ENCODE measurements around the gene FUT3.
A peak's percentile ranks its signal among the peaks of the same experiment; 100 is the strongest.

FUT3 gene

DNA sequence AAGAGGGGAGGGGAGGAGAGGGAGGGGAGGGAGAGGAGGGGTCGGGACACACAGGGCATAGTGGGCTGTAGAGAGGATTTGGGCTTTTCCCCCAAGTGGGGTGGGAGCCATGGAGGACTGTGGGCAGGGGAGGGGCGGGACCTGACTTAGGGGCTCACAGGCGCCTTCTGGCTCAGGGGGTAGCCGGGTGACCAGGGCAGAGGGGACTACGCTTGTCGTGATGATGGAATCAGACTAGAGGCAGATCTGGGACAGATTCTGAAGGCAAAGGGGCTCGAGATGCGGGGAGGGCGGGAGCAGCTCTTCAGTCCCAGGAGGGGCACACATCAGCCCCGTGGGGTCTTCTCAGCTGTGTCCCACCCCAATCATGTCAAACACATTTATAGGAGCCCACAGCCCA lies 38.9 kb upstream of the FUT3 start:
- TF ChIP-seq POLR2AphosphoS5 (IDR thresholded peaks at IDR 0.05; ENCODE audit: low read depth, low read length), result no peak
- TF ChIP-seq TAF1 (IDR thresholded peaks at IDR 0.05; ENCODE audit: borderline replicate concordance, insufficient read depth, low read length), result no peak
- no peak for TF ChIP-seq SIN3A (IDR thresholded peaks at IDR 0.05; ENCODE audit: borderline replicate concordance, insufficient read depth, low read length)
- no peak for TF ChIP-seq REST (IDR thresholded peaks at IDR 0.05; ENCODE audit: insufficient read depth in 1 of 2, low read depth in 2 of 2, low read length in 2 of 2)
- TF ChIP-seq FOXP2 (optimal IDR thresholded peaks at IDR 0.05; ENCODE audit: borderline replicate concordance, extremely low read depth, extremely low read length, insufficient read depth), result no peak

GRCh38 chr19:5889288-5889971 lies 38.2 kb upstream of the FUT3 start:
- TF ChIP-seq FOXP2 (optimal IDR thresholded peaks at IDR 0.05; ENCODE audit: borderline replicate concordance, extremely low read depth, extremely low read length, insufficient read depth), result no peak
- TF ChIP-seq SIN3A (IDR thresholded peaks at IDR 0.05; ENCODE audit: borderline replicate concordance, insufficient read depth, low read length), result no peak
- TF ChIP-seq TAF1 (IDR thresholded peaks at IDR 0.05; ENCODE audit: borderline replicate concordance, insufficient read depth, low read length), result no peak
- TF ChIP-seq REST (IDR thresholded peaks at IDR 0.05; ENCODE audit: insufficient read depth in 1 of 2, low read depth in 2 of 2, low read length in 2 of 2), result no peak
- TF ChIP-seq POLR2AphosphoS5 (IDR thresholded peaks at IDR 0.05; ENCODE audit: low read depth, low read length), result no peak

- no peak for TF ChIP-seq TAF1 (IDR thresholded peaks at IDR 0.05; ENCODE audit: borderline replicate concordance, insufficient read depth, low read length)
Measured at GRCh38 chr19:5882421-5882968, 31.2 kb upstream of the FUT3 start.

DNA sequence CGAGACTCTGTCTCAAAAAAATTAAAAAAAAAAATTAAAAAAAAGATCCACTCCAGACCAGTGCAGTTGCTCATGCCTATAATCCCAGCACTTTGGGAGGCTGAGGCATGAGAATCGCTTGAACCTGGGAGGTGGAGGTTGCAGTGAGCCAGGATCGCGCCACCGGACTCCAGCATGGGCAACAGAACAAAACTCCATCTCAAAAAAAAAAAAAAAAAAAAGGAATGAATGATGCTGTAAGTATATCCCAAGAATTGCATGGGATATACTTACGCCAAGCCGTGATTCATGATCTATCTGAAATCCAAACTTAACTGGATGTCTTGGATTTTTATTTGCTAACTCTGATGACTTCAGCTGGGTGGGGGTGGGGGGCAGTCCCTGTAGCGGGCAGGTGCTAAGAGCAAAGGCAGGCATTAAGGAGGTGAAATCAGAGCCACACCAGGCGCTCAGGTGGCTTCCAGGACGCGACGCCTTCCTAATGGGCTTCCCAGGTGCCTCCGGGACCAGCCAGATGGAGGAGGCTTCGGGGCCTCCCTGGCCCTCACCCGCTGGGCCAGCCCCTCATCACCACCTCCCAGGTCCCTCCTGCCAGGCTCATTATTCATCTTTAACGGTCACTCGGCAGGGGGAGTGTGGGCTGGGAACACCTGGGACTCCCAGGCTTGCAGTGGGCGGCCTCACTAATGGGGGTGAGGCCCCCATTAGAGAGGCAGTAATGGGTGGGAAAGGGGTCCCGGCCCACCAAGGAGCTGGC lies 30.5 kb upstream of the FUT3 start:
- TF ChIP-seq REST (IDR thresholded peaks at IDR 0.05; ENCODE audit: insufficient read depth in 1 of 2, low read depth in 2 of 2, low read length in 2 of 2), result no peak
- TF ChIP-seq POLR2AphosphoS5 (IDR thresholded peaks at IDR 0.05; ENCODE audit: low read depth, low read length), result no peak
- no peak for TF ChIP-seq FOXP2 (optimal IDR thresholded peaks at IDR 0.05; ENCODE audit: borderline replicate concordance, extremely low read depth, extremely low read length, insufficient read depth)
- no peak for TF ChIP-seq TAF1 (IDR thresholded peaks at IDR 0.05; ENCODE audit: borderline replicate concordance, insufficient read depth, low read length)
- TF ChIP-seq SIN3A (IDR thresholded peaks at IDR 0.05; ENCODE audit: borderline replicate concordance, insufficient read depth, low read length), result no peak

- no peak for TF ChIP-seq REST (IDR thresholded peaks at IDR 0.05; ENCODE audit: insufficient read depth in 1 of 2, low read depth in 2 of 2, low read length in 2 of 2)
- TF ChIP-seq SIN3A (IDR thresholded peaks at IDR 0.05; ENCODE audit: borderline replicate concordance, insufficient read depth, low read length), result no peak
- TF ChIP-seq POLR2AphosphoS5 (IDR thresholded peaks at IDR 0.05; ENCODE audit: low read depth, low read length), result no peak
- TF ChIP-seq TAF1 (IDR thresholded peaks at IDR 0.05; ENCODE audit: borderline replicate concordance, insufficient read depth, low read length), result no peak
- peak; percentile 39 for TF ChIP-seq FOXP2 (optimal IDR thresholded peaks at IDR 0.05; ENCODE audit: borderline replicate concordance, extremely low read depth, extremely low read length, insufficient read depth)
Measured at GRCh38 chr19:5880604-5881078, 29.4 kb upstream of the FUT3 start.

All from PFSK-1 (cell line).